Activated T-cell treated with anti-CD3 and anti-CD28 coated beads, Interleukin-2, amount 50 U/mL, for 48 hours (primary cell): ENCODE data around the gene CNOT3.
"Not testable (repeated sequence)": the region's sequence is repeated elsewhere in the genome, so short reads cannot be mapped to it uniquely, and the experiment has no call there.

ENCODE experiments used
- DNase-seq, 2 experiments: peaks; one replicate each; pipeline ENCODE4 v3.0.0-alpha.2; 2020

The CNOT3 gene

GRCh38 chr19:54152267-54152666, 14.7 kb downstream of the CNOT3 start:
- no peak for DNase-seq

- no peak for DNase-seq
These were observed 15.4 kb downstream of the CNOT3 start for GRCh38 chr19:54152878-54153524.

DNA sequence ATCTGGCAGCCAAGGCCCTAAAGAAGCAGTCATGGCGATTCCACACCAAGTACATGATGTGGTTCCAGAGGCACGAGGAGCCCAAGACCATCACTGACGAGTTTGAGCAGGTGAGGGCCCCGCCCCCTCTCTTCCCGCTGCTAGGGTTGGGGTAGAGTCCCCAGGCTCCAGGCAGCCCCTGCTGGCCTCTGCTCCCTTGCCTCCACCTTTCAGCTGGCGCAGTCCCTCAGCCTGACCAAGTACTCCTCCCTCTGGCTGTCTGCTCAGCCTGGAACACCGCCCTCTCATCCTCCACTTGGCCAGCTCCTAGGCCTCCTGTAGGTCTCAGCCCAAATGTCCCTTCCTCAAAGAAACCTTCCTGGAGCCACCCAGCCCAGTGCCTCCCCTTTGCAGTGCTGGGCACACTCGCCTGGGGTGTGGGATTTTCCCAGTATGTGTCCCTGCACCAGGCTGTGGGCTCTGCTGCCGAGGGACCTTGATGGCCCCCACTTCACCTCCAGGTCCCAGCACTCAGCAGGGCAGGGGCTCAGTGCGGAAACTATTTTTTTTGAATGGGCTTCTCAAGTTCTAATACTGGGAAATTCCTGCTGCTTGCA, 16.3 kb downstream of the CNOT3 start:
- no peak for DNase-seq

- DNase-seq: peak in 1 of 2 experiments; percentile 48
These were observed 17.2 kb downstream of the CNOT3 start for GRCh38 chr19:54154603-54155345.

DNA sequence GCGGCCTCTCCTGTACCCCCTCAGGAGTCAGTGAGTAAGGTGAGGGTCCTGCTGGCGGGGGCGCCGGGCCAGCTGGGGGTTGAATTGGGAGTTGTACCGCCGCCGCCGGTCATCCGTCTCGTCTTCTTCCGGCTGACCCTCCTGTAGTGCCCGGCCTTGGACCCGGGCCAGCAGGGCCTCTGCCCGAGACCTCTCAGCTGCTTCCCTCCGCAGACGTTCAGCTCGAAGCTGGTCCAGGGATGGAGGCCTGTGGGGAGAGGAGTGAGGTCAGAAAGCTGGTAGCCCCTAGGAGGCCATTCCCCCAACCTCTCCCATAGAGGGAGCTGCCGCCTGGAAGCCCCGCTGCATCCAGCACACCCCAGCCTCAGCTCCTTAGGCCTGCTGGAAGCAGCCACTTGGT, 18.1 kb downstream of the CNOT3 start:
- no peak for DNase-seq

DNA sequence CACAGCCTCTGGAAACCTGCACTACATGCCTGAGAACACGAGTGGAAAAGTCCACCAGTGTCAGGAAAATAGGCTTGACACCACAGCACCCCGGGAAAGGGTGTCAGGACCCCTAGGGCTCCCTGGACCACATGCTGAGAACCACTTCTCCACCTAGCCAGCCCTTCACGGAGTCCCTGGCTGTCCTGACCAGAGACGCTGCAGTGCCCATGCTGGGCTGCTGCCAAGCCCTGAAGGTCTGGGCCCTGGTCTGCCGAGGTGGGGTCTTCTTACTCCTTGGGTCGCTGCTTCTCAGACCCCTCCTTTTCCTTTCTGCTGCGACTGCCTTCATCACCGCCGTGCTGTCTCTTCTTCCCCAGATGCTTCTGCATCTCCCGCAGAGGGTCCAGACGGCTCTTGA, 18.9 kb downstream of the CNOT3 start:
- no peak for DNase-seq

GRCh38 chr19:54156953-54157352, 19.4 kb downstream of the CNOT3 start:
- DNase-seq: no peak

GRCh38 chr19:54158812-54159351, 21.3 kb downstream of the CNOT3 start:
- peak; percentile 51 to 60 for DNase-seq

- DNase-seq: peak; percentile 96 to 97
These were observed 22.0 kb downstream of the CNOT3 start, which contains the start of gene LENG1 for GRCh38 chr19:54159352-54160181. Gene LENG1, minus strand, starts transcription at chr19:54159721. Its CDS starts 26 bp downstream, at chr19:54159695.

DNA sequence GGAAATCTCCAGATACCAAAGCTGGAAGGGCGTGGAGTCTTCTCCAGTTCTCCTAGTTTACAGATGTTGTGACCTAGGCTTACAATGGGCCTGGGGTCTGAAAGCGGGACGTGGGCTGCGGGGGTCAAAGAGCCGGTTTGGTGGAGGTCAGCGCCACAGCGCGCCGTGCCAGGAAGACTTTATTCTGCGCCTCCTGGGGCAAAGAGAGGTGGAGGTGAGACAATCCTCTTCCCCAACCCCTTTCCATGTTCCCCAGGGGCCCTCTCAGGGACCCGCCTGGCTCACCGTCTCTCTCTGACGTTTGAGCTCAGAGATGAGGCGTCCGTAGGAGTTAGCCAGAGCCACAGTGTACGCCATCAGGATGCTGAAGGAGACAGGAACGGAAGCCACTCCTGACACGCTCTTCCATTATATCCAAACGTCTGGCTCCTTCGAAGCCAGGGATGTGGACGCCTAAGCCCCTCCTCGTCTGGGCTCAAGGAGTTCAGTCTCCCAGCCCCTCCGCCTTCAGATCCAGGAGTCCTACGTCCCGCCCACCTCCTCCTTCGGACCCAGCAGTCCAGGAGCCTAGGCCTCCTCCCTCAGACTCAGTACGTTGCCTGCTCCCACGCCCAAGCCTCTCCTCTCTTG, 22.7 kb downstream of the CNOT3 start:
- no peak for DNase-seq

- no peak for DNase-seq
These were observed 23.3 kb downstream of the CNOT3 start for GRCh38 chr19:54160854-54161253.

DNA sequence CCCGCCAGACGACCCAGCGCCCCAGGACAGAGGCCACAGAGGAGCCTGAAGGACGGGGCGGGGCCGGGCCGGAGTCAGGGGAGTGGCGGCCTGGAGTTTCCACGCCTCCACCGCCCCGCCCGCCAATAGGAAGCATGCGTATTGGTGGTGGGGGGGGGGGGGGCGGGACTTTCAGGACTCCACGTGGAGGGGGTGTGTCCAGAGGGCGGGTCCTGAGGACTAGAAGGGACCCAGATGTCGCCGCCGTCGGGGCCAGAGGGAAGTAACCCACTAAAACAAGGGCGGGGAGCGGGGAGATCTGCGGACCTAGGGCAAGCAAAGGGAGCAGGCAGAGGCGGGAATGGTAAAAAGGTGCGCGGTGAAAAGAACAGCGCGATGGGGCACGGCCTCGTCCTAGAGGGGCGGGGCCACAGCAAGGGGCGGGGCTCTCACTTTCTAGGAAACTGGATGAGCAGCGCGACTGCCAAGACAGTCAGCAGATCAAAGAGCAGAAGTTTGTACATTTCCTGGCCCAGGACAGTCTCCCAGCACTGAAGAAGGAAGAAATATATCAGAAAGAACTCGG, 24.8 kb downstream of the CNOT3 start:
- DNase-seq: peak; percentile 90 to 91

GRCh38 chr19:54162884-54163283, 25.3 kb downstream of the CNOT3 start:
- no peak for DNase-seq

- peak; percentile 70 to 75 for DNase-seq
These were observed 27.0 kb downstream of the CNOT3 start for GRCh38 chr19:54164369-54165068.

GRCh38 chr19:54165222-54165621, 27.7 kb downstream of the CNOT3 start:
- no peak for DNase-seq

- DNase-seq: peak; percentile 94 to 96
These were observed 30.8 kb downstream of the CNOT3 start for GRCh38 chr19:54168174-54168917.

DNA sequence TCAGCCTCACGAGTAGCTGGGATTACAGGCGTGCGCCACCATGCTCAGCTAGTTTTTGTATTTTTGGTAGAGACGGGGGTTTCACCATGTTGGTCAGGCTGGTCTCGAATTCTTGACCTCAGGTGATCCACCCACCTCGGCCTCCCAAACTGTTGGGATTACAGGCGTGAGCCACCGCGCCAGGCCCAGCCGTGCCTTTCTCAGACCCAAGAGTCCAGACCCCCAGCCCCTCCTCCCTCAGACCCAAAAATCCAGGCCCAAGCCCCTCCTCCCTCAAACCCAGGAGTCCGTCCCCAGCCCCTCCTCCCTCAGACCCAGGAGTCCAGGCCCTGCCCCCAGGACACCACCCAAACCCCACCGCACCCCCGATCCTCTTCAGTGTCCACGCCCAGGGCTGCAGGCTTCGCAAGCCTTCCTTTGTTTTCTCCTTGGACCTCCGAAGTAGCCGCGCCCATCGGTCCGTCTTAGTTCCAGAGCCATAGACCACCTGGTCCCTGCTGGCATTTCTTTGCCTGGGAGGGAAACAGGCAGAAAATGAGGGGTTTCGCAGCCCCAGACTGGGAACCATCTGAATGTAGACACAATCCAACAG, 31.7 kb downstream of the CNOT3 start:
- no peak for DNase-seq

GRCh38 chr19:54171736-54172431, 34.3 kb downstream of the CNOT3 start:
- not testable (repeated sequence) for DNase-seq
